Lung (tissue), 12 donors: Measurements from ENCODE around the gene CNEP1R1. TPM values are rescaled to one million over a fixed set of nuclear protein-coding genes. Genes with fewer than 3 reads are reported as not detected.

Experiments used
- ATAC-seq: fragments of 200-7000 bp; cut with Tn5 transposase; one replicate; pipeline ENCODE4 v1.9.1; 2020; ENCODE audit warnings: moderate number of reproducible peaks; ENCODE audit not compliant: insufficient read depth, low FRiP score
- DNase-seq, 3 donors: peaks; one replicate each; pipeline ENCODE4 v3.0.0-alpha.2; 2013 to 2017
- H3K27ac ChIP-seq, 2 donors: one replicate each; pipeline ENCODE4 v1.5.1; 2013; ENCODE audit warnings: mild to moderate bottlenecking in 2 of 2, moderate library complexity in 2 of 2, control low read depth in 1 of 2, inconsistent platforms in 1 of 2, low read depth in 1 of 2, low read length in 1 of 2
- H3K27me3 ChIP-seq, 3 donors: one replicate each; pipeline ENCODE4 v1.5.1; 2013; ENCODE audit warnings: low read length in 2 of 3; ENCODE audit not compliant: control insufficient read depth in 3 of 3, insufficient read depth in 3 of 3
- H3K36me3 ChIP-seq, 4 donors: one replicate each; pipeline ENCODE4 v1.5.1; 2013; ENCODE audit warnings: low read length in 4 of 4, mild to moderate bottlenecking in 1 of 4, moderate library complexity in 1 of 4; ENCODE audit not compliant: control insufficient read depth in 4 of 4, insufficient read depth in 4 of 4
- H3K4me1 ChIP-seq, 5 donors: one replicate each; pipeline ENCODE4 v1.5.1; 2013; ENCODE audit warnings: low read length in 5 of 5, mild to moderate bottlenecking in 2 of 5, moderate library complexity in 1 of 5; ENCODE audit not compliant: control insufficient read depth in 5 of 5, insufficient read depth in 5 of 5
- H3K4me3 ChIP-seq: one replicate; pipeline ENCODE4 v1.5.1; 2013; ENCODE audit warnings: mild to moderate bottlenecking, control low read depth, moderate library complexity
- H3K9ac ChIP-seq, 2 donors: one replicate each; pipeline ENCODE4 v1.5.1; 2013; ENCODE audit warnings: low read length in 2 of 2, control low read depth in 1 of 2; ENCODE audit not compliant: insufficient read depth in 1 of 2
- H3K9me3 ChIP-seq, 4 donors: one replicate each; pipeline ENCODE4 v1.5.1; 2013; ENCODE audit warnings: low read length in 3 of 4, mild to moderate bottlenecking in 1 of 4, moderate library complexity in 1 of 4; ENCODE audit not compliant: control insufficient read depth in 4 of 4, insufficient read depth in 3 of 4
- WGBS, 2 donors: extraction: QIAGEN DNeasy Blood & Tissue Kit; methylation state at CpG; one replicate each; pipeline ENCODE4 v1.1.7; 2013; 5-methylcytosine and 5-hydroxymethylcytosine counted together
- polyA plus RNA-seq, 2 donors: library from polyadenylated mRNA; stranded (reverse); fragments of 200-250 nt; gene quantifications; one replicate each; pipeline ENCODE4 v1.2.1, GENCODE V29; 2013
- total RNA-seq, 2 donors: library from RNA; depleted of rRNA in 1 of 2; stranded (reverse); fragments of >200 nt in 1 of 2; gene quantifications; one replicate each; pipeline ENCODE4 v1.2.1, GENCODE V29; 2014 to 2021
- TF ChIP-seq, protein P1 (sequence below): IDR thresholded peaks from 2 replicates; pipeline ENCODE4 v1.5.1; 2012; ENCODE audit warnings: mild to moderate bottlenecking; ENCODE audit errors: control extremely low read depth, extremely low read depth
- donor health status: control.
- donor health status: control.
- donor health status: Bipolar disorder and iron deficiency.
- donor health status: healthy.
- donor health status: DM: yes; HTN: yes; CAD: no.

Gene CNEP1R1
- total and polyA plus RNA-seq, 4 donors: 13.8 to 23.2 (median 17.4) TPM

DNA sequence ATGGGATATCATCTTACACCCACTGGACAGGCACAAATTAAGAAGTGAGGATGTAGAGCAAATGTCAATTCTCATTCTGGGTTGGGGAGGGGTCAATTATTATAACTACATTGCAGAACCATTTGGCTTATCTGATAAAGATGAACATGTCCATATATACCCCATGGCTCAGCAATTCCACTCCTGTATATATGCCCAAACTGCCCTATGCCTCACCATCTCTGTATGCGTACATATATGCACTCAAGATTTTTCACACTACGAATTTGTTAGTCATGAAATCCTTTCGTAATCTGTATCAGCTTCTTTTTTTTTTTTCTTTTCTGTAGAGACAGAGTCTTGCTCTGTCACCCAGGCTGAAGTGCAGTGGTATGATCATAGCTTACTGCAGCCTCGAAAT lies 20.8 kb upstream of the CNEP1R1 start:
- Histone ChIP-seq H3K9ac (no peak overlapping the region), H3K4me1 (no peaks in the 10 kb centered on the region), H3K27ac (no peak overlapping the region), H3K36me3 (no peaks in the 10 kb centered on the region), H3K9me3 (peaks cover 0 to 3% (median 0%) of the 10 kb centered on the region in 4 donors), H3K4me3 (no peak overlapping the region), H3K27me3 (peaks cover 0 to 3% (median 0%) of the 10 kb centered on the region in 3 donors)
- DNase-seq (no peak), ATAC-seq (no peak)
- TF ChIP-seq, protein P1, sequence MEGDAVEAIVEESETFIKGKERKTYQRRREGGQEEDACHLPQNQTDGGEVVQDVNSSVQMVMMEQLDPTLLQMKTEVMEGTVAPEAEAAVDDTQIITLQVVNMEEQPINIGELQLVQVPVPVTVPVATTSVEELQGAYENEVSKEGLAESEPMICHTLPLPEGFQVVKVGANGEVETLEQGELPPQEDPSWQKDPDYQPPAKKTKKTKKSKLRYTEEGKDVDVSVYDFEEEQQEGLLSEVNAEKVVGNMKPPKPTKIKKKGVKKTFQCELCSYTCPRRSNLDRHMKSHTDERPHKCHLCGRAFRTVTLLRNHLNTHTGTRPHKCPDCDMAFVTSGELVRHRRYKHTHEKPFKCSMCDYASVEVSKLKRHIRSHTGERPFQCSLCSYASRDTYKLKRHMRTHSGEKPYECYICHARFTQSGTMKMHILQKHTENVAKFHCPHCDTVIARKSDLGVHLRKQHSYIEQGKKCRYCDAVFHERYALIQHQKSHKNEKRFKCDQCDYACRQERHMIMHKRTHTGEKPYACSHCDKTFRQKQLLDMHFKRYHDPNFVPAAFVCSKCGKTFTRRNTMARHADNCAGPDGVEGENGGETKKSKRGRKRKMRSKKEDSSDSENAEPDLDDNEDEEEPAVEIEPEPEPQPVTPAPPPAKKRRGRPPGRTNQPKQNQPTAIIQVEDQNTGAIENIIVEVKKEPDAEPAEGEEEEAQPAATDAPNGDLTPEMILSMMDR: no peak
- WGBS, 2 donors: 81 to 89% methylated on average over 4 of the region's 4 CpGs

DNA sequence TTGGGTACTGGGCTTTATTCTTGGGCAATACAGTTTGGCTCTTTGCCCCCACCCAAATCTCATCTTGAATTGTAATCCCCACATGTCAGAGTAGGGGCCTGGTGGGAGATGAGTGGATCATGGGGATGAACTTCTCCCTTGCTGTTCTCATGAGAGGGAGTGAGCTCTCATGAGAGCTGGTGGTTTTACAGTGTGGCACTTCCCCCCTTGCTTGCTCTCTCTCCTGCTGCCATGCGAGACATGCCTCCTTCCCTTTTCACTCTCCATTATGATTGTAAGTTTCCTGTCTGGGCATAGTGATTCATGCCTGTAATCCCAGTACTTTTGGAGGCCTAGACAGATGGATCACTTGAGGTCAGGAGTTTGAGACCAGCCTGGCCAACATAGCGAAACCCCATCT lies 18.1 kb upstream of the CNEP1R1 start:
- WGBS, 2 donors: 62 to 78% methylated on average over 2 of the region's 2 CpGs
- Histone ChIP-seq H3K4me3 (no peak overlapping the region), H3K4me1 (peaks cover 0 to 2% (median 0%) of the 10 kb centered on the region in 5 donors), H3K27me3 (no peaks in the 10 kb centered on the region), H3K9ac (no peak overlapping the region), H3K9me3 (peaks cover 0 to 3% (median 0%) of the 10 kb centered on the region in 4 donors), H3K27ac (no peak overlapping the region), H3K36me3 (no peaks in the 10 kb centered on the region)
- TF ChIP-seq, protein P1: no peak
- no peak for DNase-seq
- no peak for ATAC-seq

DNA sequence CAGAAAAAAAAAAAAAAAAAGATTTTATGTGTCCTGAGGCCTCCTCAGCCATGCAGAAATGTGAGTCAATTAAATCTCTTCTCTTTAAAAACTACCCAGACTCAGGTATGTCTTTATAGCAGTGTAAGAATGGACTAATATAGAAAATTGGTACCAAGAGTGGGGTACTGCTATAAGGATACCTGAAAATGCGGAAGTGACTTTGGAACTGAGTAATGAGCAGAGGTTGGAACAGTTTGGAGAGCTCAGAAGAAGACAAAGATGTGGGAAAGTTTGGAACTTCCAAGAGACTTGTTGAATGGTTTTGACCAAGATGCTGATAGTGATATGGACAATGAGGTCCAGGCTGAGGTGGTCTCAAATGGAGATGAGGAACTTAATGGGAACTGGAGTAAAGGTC lies 17.3 kb upstream of the CNEP1R1 start:
- H3K4me1 ChIP-seq: peaks cover 0 to 2% (median 0%) of the 10 kb centered on the region in 5 donors
- DNase-seq (no peak), ATAC-seq (no peak)
- H3K4me3 ChIP-seq: no peak overlapping the region
- H3K9me3 ChIP-seq: peaks cover 0 to 3% (median 0%) of the 10 kb centered on the region in 4 donors
- TF ChIP-seq, protein P1: no peak
- H3K27me3 ChIP-seq: no peaks in the 10 kb centered on the region
- no peak overlapping the region for H3K27ac ChIP-seq
- 95 to 96% methylated on average over 1 of the region's 1 CpG for WGBS, 2 donors
- H3K9ac ChIP-seq: no peak overlapping the region
- H3K36me3 ChIP-seq: no peaks in the 10 kb centered on the region

DNA sequence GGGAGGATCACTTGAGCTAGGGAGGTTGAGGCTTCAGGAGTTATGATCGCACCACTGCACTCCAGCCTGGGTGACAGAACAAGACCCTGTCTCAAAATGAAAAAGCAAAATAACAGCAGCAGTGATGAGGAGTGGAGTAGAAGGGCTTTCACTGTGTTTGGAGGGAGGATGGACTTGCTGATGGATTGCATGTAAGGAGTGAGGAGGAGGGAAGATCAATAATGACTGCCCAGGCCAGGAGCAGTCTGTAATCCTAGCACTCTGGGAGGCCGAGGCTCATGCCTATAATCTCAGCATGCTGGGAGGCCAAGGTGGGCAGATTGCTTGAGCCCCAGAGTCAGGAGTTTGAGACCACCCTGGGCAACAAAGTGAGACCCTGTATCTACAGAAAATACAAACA lies 14.8 kb upstream of the CNEP1R1 start:
- DNase-seq (no peak), ATAC-seq (no peak)
- TF ChIP-seq, protein P1: no peak
- H3K9ac ChIP-seq: no peak overlapping the region
- H3K27me3 ChIP-seq: no peaks in the 10 kb centered on the region
- WGBS, 2 donors: 79 to 97% methylated on average over 2 of the region's 2 CpGs
- H3K36me3 ChIP-seq: no peaks in the 10 kb centered on the region
- peaks cover 0 to 3% (median 0%) of the 10 kb centered on the region in 4 donors for H3K9me3 ChIP-seq
- H3K27ac ChIP-seq: no peak overlapping the region
- no peak overlapping the region for H3K4me3 ChIP-seq
- peaks cover 0 to 2% (median 0%) of the 10 kb centered on the region in 5 donors for H3K4me1 ChIP-seq
